ENCODE data around the gene PARS2.

DNA sequence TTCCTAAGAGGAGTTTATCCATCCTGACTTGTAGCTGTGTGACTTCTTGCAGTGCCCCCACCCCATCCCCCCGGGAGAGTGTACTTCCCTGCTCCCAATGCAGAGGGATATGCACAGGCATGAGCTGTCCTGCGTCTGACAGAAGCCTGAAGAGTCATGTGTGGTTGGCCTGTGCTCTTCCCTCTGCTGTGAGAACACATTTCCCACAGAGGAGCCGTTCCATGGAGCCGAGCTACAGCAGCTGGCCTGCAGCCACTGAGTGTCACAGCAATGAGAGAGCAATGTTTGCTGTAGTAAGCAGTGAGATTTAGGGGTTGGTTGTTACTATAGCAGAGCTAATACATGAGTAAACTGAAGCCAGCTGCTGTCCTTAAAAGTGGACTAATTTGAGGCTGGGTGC, 22.0 kb downstream of the PARS2 start:
- TF ChIP-seq POLR2AphosphoS5 (IDR thresholded peaks at IDR 0.05) (no peak), CTCF (IDR thresholded peaks at IDR 0.05) (no peak), EP300 (IDR thresholded peaks at IDR 0.05) (no peak), POLR2A (IDR thresholded peaks at IDR 0.05) (no peak)
